Suppressor macrophage treated with lipopolysaccharide for 1 hour (primary cell): ENCODE data around the gene TNNT2.

Experiments
- DNase-seq, 3 donors: peaks; one replicate each; pipeline ENCODE4 v3.0.0-alpha.2; 2020 to 2022

The TNNT2 gene

GRCh38 chr1:201331166-201331565 is 46.3 kb downstream of the TNNT2 start:
- no peak for DNase-seq

- DNase-seq, result no peak
Measured at GRCh38 chr1:201330541-201330940, 46.9 kb downstream of the TNNT2 start.

GRCh38 chr1:201329801-201330200 is 47.7 kb downstream of the TNNT2 start:
- DNase-seq, result no peak

GRCh38 chr1:201329286-201329685 is 48.2 kb downstream of the TNNT2 start:
- DNase-seq, result no peak

GRCh38 chr1:201328576-201328975 is 48.9 kb downstream of the TNNT2 start:
- no peak for DNase-seq

GRCh38 chr1:201327687-201328240 is 49.7 kb downstream of the TNNT2 start:
- no peak for DNase-seq

GRCh38 chr1:201326710-201327109 is 50.8 kb downstream of the TNNT2 start:
- DNase-seq, result no peak

GRCh38 chr1:201325678-201326060 is 51.8 kb downstream of the TNNT2 start:
- DNase-seq, result no peak

- DNase-seq, result no peak
Measured at GRCh38 chr1:201324821-201325677, 52.4 kb downstream of the TNNT2 start.

GRCh38 chr1:201324306-201324705 is 53.2 kb downstream of the TNNT2 start:
- no peak for DNase-seq

- no peak for DNase-seq
Measured at GRCh38 chr1:201322653-201323510, 54.6 kb downstream of the TNNT2 start.

GRCh38 chr1:201321826-201322390 is 55.6 kb downstream of the TNNT2 start:
- no peak for DNase-seq

- no peak for DNase-seq
Measured at GRCh38 chr1:201320168-201320788, 57.2 kb downstream of the TNNT2 start.

- DNase-seq, result no peak
Measured at GRCh38 chr1:201319631-201320030, 57.8 kb downstream of the TNNT2 start.

- no peak for DNase-seq
Measured at GRCh38 chr1:201318504-201319340, 58.8 kb downstream of the TNNT2 start.

- no peak for DNase-seq
Measured at GRCh38 chr1:201317551-201317950, 59.9 kb downstream of the TNNT2 start.

GRCh38 chr1:201316556-201316955 is 60.9 kb downstream of the TNNT2 start:
- no peak for DNase-seq

GRCh38 chr1:201313086-201313485 is 64.4 kb downstream of the TNNT2 start:
- no peak for DNase-seq

- no peak for DNase-seq
Measured at GRCh38 chr1:201312298-201312697, 65.2 kb downstream of the TNNT2 start.

GRCh38 chr1:201311356-201312011 is 66.0 kb downstream of the TNNT2 start:
- peak; percentile 53 to 75 (median 58) for DNase-seq

GRCh38 chr1:201310986-201311355 is 66.5 kb downstream of the TNNT2 start:
- DNase-seq, result peak; percentile 60 to 69 (median 69)
